CD14-positive monocyte (primary cell): ENCODE data around the gene KIF3B. TPM values are rescaled to one million over a fixed set of nuclear protein-coding genes. Genes with fewer than 3 reads are reported as not detected.
"Not testable (repeated sequence)": the region's sequence is repeated elsewhere in the genome, so short reads cannot be mapped to it uniquely, and the experiment has no call there.

Experiments
- DNase-seq, 3 donors: peaks; one replicate each; pipeline ENCODE4 v3.0.0-alpha.2; 2011 to 2022
- H2AFZ ChIP-seq: 2 replicates; pipeline ENCODE4 v1.6.0; 2012; ENCODE audit warnings: mild to moderate bottlenecking, low read depth, low read length, inconsistent platforms; ENCODE audit not compliant: insufficient read depth, poor library complexity, severe bottlenecking
- H3K27ac ChIP-seq, 2 donors: 1 replicate in 1 of 2; 2 replicates in 1 of 2; pipeline ENCODE4 v1.5.1; 2012 to 2013; ENCODE audit warnings: low read length in 2 of 2, control low read depth in 1 of 2, inconsistent platforms in 1 of 2, low read depth in 1 of 2, mild to moderate bottlenecking in 1 of 2
- H3K27me3 ChIP-seq, 2 donors: one replicate each; pipeline versions ENCODE4 v1.6.0 to v1.6.1; 2011 to 2013; ENCODE audit warnings: low read length in 2 of 2; ENCODE audit not compliant: control insufficient read depth in 2 of 2, insufficient read depth in 2 of 2
- H3K36me3 ChIP-seq, 2 donors: replicated peaks in 1 of 2; 1 replicate in 1 of 2; 2 replicates in 1 of 2; pipeline versions ENCODE4 v1.5.1 to v1.6.1; 2012 to 2013; ENCODE audit warnings: low read length in 2 of 2, control low read depth in 1 of 2, inconsistent platforms in 1 of 2, mild to moderate bottlenecking in 1 of 2; ENCODE audit not compliant: insufficient read depth in 2 of 2, control insufficient read depth in 1 of 2
- H3K4me1 ChIP-seq, 2 donors: 1 replicate in 1 of 2; 2 replicates in 1 of 2; pipeline versions ENCODE4 v1.5.1 to v1.6.1; 2012 to 2013; ENCODE audit warnings: low read length in 2 of 2, control low read depth in 1 of 2, inconsistent platforms in 1 of 2, mild to moderate bottlenecking in 1 of 2, moderate library complexity in 1 of 2; ENCODE audit not compliant: insufficient read depth in 2 of 2, control insufficient read depth in 1 of 2
- H3K4me2 ChIP-seq: replicated peaks from 2 replicates; pipeline ENCODE3; 2012; ENCODE audit warnings: low read length, moderate library complexity, mild to moderate bottlenecking; ENCODE audit not compliant: poor library complexity, severe bottlenecking; ENCODE audit errors: extremely low read depth
- H3K4me3 ChIP-seq, 3 experiments: fragments of 200-600 bp in 1 of 3; sonication (generic) in 1 of 3; replicated peaks in 1 of 3; 1 replicate in 2 of 3; 2 replicates in 1 of 3; pipeline ENCODE4 v1.5.1; 2011 to 2013; ENCODE audit warnings: low read length in 3 of 3, mild to moderate bottlenecking in 3 of 3, control low read depth in 2 of 3, low read depth in 2 of 3, inconsistent platforms in 1 of 3, moderate library complexity in 1 of 3
- H3K79me2 ChIP-seq: 2 replicates; pipeline ENCODE4 v1.6.0; 2012; ENCODE audit warnings: mild to moderate bottlenecking, control low read depth, inconsistent platforms, low read length, moderate library complexity; ENCODE audit not compliant: insufficient read depth
- H3K9ac ChIP-seq: 2 replicates; pipeline ENCODE4 v1.6.0; 2017; ENCODE audit warnings: low read length, mild to moderate bottlenecking; ENCODE audit not compliant: insufficient read depth, poor library complexity, severe bottlenecking
- H3K9me3 ChIP-seq, 2 donors: replicated peaks in 1 of 2; 1 replicate in 1 of 2; 2 replicates in 1 of 2; pipeline versions ENCODE4 v1.5.1 to v1.6.1; 2012 to 2013; ENCODE audit warnings: low read length in 2 of 2, control low read depth in 1 of 2; ENCODE audit not compliant: control insufficient read depth in 1 of 2, insufficient read depth in 1 of 2
- H4K20me1 ChIP-seq: 2 replicates; pipeline ENCODE4 v1.6.0; 2012; ENCODE audit warnings: mild to moderate bottlenecking, low read length, control low read depth, moderate library complexity; ENCODE audit not compliant: insufficient read depth
- H3K27ac Mint-ChIP-seq, 7 donors: one replicate each; pipeline ENCODE4 v1.8.0; 2020; ENCODE audit warnings: mild to moderate bottlenecking in 7 of 7, mixed read lengths in 7 of 7, moderate library complexity in 6 of 7, inconsistent platforms in 2 of 7
- H3K27me3 Mint-ChIP-seq, 3 donors: one replicate each; pipeline ENCODE4 v1.8.0; 2021 to 2022; ENCODE audit warnings: low read depth in 3 of 3, mild to moderate bottlenecking in 3 of 3, mixed read lengths in 3 of 3, moderate library complexity in 3 of 3, inconsistent platforms in 1 of 3
- H3K36me3 Mint-ChIP-seq, 2 donors: one replicate each; pipeline ENCODE4 v1.8.0; 2020; ENCODE audit warnings: mixed read lengths in 2 of 2, inconsistent platforms in 1 of 2, mild to moderate bottlenecking in 1 of 2
- H3K4me1 Mint-ChIP-seq: one replicate; pipeline ENCODE4 v1.8.0; 2020; ENCODE audit warnings: mild to moderate bottlenecking, mixed read lengths
- H3K4me3 Mint-ChIP-seq, 2 donors: one replicate each; pipeline ENCODE4 v1.8.0; 2020; ENCODE audit warnings: mild to moderate bottlenecking in 2 of 2, mixed read lengths in 2 of 2, moderate library complexity in 1 of 2
- H3K9me3 Mint-ChIP-seq, 7 donors: one replicate each; pipeline ENCODE4 v1.8.0; 2020 to 2022; ENCODE audit warnings: mixed read lengths in 7 of 7, mild to moderate bottlenecking in 6 of 7, moderate library complexity in 6 of 7, inconsistent platforms in 2 of 7
- CTCF ChIP-seq: fragments of 200-600 bp; IDR thresholded peaks from one replicate; pipeline ENCODE4 v1.8.0; 2022; ENCODE audit warnings: antibody characterized with exemption, mild to moderate bottlenecking
- WGBS: methylation state at CpG from one replicate; pipeline ENCODE4 v1.1.5; 2013; ENCODE audit warnings: missing lambda C conversion rate; ENCODE audit not compliant: insufficient coverage; 5-methylcytosine and 5-hydroxymethylcytosine counted together
- intact Hi-C, 2 donors: fragments of 100-400 bp; cut with micrococcal nuclease; formaldehyde crosslinking; loops; one replicate each; pipeline versions ENCODE4 v1.15.0 to v1.15.1; 2023
- polyA plus RNA-seq, 3 donors: library from polyadenylated mRNA; depleted of rRNA in 1 of 3; unstranded in 2 of 3; stranded (reverse) in 1 of 3; fragments of 300-500 nt in 2 of 3; fragments of >200 nt in 1 of 3; fragmentation: Illumina TruSeq in 2 of 3; gene quantifications; 1 replicate in 2 of 3; 2 replicates in 1 of 3; pipeline ENCODE4 v1.2.3, GENCODE V29; 2012 to 2021

KIF3B gene
- polyA plus RNA-seq, 3 donors = 1.5 to 7.5 (median 3.4) TPM

- Histone ChIP-seq H3K79me2 (no peaks in the 10 kb centered on the region), H3K4me1 (peaks cover 14 to 21% of the 10 kb centered on the region in 2 donors), H3K4me2 (no peak overlapping the region), H4K20me1 (no peaks in the 10 kb centered on the region), H3K27me3 (no peaks in the 10 kb centered on the region), H3K9ac (no peak overlapping the region), H2AFZ (no peak overlapping the region), H3K4me3 (no peak overlapping the region), H3K9me3 (no peaks in the 10 kb centered on the region), H3K27ac (no peak overlapping the region), H3K36me3 (no peaks in the 10 kb centered on the region)
- Mint-ChIP-seq H3K4me3 (no peak overlapping the region), H3K4me1 (peaks cover 21% of the 10 kb centered on the region), H3K36me3 (no peaks in the 10 kb centered on the region), H3K27ac (no peak overlapping the region), H3K9me3 (peaks cover 0 to 2% (median 0%) of the 10 kb centered on the region in 7 donors), H3K27me3 (peaks cover 0 to 2% (median 0%) of the 10 kb centered on the region in 3 donors)
- no peak for DNase-seq
- WGBS = 100% methylated on average over 1 of the region's 4 CpGs
- intact Hi-C loops = no loop called here
- no peak for TF ChIP-seq CTCF
Observed at GRCh38 chr20:32244959-32245358, 32.5 kb upstream of the KIF3B start.

- H4K20me1 ChIP-seq, intact Hi-C loops, DNase-seq, H3K9me3 ChIP-seq, H3K36me3 Mint-ChIP-seq, H3K36me3 ChIP-seq, H3K4me3 Mint-ChIP-seq, H3K27ac Mint-ChIP-seq, H3K9ac ChIP-seq, H3K4me3 ChIP-seq, H3K79me2 ChIP-seq, H2AFZ ChIP-seq, H3K4me2 ChIP-seq, H3K9me3 Mint-ChIP-seq, H3K27me3 ChIP-seq, H3K27me3 Mint-ChIP-seq, H3K27ac ChIP-seq: not testable (repeated sequence)
- 97% methylated on average over 4 of the region's 5 CpGs for WGBS
- H3K4me1 ChIP-seq = peaks cover 10 to 17% of the 10 kb centered on the region in 2 donors
- peaks cover 15% of the 10 kb centered on the region for H3K4me1 Mint-ChIP-seq
Observed at GRCh38 chr20:32246208-32246607, 31.2 kb upstream of the KIF3B start.
